Stimulated activated memory B cell treated with anti-CD40 and anti-IgM and Interleukin-4, amounts not matched to agents 10 μg/mL and 1 μg/mL and 100 μg/mL, for 72 hours (primary cell): Measurements from ENCODE around the gene TAF3.

Experiments used
- ATAC-seq: fragments of 150-1000 bp; cut with Tn5 transposase; 2 replicates; pipeline ENCODE4 v1.10.0; 2021
- H3K27ac Mint-ChIP-seq: one replicate; pipeline ENCODE4 v1.8.0; 2022; ENCODE audit warnings: mild to moderate bottlenecking, mixed read lengths
- H3K27me3 Mint-ChIP-seq: one replicate; pipeline ENCODE4 v1.8.0; 2022; ENCODE audit warnings: mixed read lengths
- H3K36me3 Mint-ChIP-seq: one replicate; pipeline ENCODE4 v1.8.0; 2022; ENCODE audit warnings: mixed read lengths
- H3K4me1 Mint-ChIP-seq: one replicate; pipeline ENCODE4 v1.8.0; 2022; ENCODE audit warnings: mixed read lengths
- H3K4me3 Mint-ChIP-seq: one replicate; pipeline ENCODE4 v1.8.0; 2022; ENCODE audit warnings: mild to moderate bottlenecking, moderate library complexity, mixed read lengths
- H3K9me3 Mint-ChIP-seq: one replicate; pipeline ENCODE4 v1.8.0; 2022; ENCODE audit warnings: mixed read lengths

TAF3 gene

DNA sequence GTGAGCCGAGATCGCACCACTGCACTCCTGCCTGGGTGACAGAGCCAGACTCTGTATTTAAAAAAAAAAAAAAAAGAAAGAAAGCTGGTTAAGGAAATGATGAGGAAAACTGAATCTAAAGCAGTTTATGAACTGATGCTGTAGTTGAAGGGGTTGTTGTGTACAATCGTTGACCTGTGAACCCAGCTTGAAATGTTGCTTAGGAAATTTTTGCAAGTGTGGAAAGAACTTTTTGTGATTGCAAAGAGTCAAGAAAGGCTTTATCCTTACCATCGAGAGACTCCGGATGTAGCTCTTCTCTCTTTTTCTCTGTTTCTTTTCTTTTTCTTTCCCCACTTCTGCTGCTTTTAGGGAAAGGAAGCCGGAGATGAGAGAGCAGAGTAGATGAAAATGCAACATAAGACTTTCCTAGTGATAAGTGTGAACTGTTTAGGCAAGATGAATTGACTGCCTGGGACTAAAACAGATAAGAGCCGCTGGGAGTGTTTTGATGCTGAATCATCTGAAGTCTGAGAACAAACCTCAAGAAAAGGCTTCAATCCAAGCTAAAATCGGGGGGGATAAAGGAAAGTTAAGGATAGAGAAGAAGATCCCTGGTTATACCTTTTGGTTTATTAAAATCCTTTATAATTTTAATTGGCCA lies 69.0 kb downstream of the TAF3 start:
- Mint-ChIP-seq H3K4me3 (no peak overlapping the region), H3K36me3 (peaks cover 15% of the 10 kb centered on the region), H3K27me3 (no peaks in the 10 kb centered on the region), H3K9me3 (no peaks in the 10 kb centered on the region), H3K4me1 (peaks cover 29% of the 10 kb centered on the region), H3K27ac (no peak overlapping the region)
- ATAC-seq = no peak

DNA sequence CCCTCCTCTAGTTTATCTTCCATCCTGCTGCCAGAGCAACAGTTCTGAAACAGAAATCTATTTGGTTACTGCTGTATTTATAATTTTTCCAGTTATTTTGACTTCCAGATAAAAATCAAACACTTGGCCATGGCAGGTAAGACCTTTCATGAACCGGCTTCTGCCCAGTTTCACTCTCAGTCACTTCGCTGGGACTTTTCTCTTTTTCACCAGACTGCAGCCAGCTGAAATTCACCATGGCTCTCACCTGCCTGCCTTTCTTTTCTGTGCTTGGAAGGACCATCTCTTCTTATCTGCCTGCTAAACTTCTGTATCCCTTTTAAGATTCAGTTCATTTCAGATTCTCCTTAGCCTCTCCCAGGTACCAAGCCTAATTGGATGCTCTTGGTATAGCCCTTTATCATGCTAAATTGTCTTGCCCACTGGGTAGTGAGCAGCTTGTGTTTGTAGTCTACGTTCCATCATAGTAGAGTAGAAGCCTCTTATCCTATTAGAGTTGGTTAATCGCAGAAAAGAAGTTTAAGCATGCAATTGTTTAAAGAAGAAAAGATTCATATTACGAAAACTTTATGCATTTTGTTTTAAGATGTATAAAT lies 71.7 kb downstream of the TAF3 start:
- Mint-ChIP-seq H3K4me1 (peaks cover 32% of the 10 kb centered on the region), H3K4me3 (no peak overlapping the region), H3K27ac (no peak overlapping the region), H3K9me3 (no peaks in the 10 kb centered on the region), H3K36me3 (peaks cover 26% of the 10 kb centered on the region), H3K27me3 (no peaks in the 10 kb centered on the region)
- no peak for ATAC-seq

DNA sequence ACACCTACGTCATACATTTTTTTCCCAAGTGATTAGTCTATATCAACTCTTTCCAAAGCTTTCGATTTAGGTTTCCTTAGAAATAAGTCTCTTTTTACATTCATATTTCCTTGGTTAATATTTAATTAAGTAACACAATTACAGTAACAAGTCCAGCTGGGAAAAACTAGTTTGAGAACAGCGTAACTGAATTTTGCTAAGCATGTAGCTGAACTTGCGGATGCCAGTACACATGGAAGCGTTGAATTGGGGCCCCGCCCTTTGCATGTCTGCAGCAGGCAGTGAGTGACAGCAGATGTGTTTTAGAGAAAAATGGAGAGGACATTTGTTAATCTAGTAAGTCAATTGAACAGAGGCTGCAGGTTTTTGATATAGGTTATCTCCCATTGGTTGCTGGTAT lies 72.5 kb downstream of the TAF3 start:
- no peak for ATAC-seq
- peaks cover 20% of the 10 kb centered on the region for H3K36me3 Mint-ChIP-seq
- no peak overlapping the region for H3K4me3 Mint-ChIP-seq
- H3K9me3 Mint-ChIP-seq = no peaks in the 10 kb centered on the region
- no peak overlapping the region for H3K27ac Mint-ChIP-seq
- H3K27me3 Mint-ChIP-seq = no peaks in the 10 kb centered on the region
- H3K4me1 Mint-ChIP-seq = peaks cover 26% of the 10 kb centered on the region

DNA sequence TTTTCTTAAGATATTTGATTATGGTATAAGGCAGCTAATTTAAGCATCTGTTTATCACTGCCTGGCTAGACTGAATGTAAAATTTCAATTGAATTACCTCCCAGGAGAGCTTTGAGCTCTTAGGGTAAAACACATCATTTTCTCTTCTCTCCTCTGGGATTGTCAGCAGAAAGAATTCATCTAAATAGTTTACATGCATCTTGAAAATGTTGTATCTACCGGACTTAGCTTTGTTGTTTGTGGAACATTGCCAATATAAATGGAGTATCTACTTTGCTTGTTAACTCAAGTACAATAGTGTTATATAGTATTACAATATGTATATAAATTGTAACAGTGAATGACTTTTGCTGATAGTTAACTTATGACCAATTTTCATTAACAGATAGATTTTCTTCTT lies 73.3 kb downstream of the TAF3 start:
- ATAC-seq = no peak
- peaks cover 23% of the 10 kb centered on the region for H3K36me3 Mint-ChIP-seq
- no peaks in the 10 kb centered on the region for H3K27me3 Mint-ChIP-seq
- H3K4me3 Mint-ChIP-seq = no peak overlapping the region
- peaks cover 26% of the 10 kb centered on the region for H3K4me1 Mint-ChIP-seq
- no peak overlapping the region for H3K27ac Mint-ChIP-seq
- no peaks in the 10 kb centered on the region for H3K9me3 Mint-ChIP-seq

DNA sequence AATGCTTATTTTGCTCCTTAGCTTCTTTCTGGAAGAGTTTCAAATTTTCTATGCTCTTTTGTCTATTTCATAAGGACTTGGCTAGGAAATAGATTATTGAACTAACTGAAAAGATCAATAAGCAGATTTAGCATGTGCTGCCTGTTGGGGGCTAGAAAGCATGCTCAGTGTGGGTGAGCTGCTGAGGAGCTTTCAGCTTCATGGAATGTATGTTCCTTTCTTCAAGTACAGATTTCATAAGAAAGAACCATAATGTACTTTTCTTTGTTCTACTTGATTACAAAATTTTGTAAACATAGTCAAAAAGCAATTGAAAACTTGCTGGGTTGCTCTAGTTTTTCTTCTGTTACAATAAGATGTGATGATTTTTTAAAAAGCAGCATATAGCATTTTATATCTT lies 73.8 kb downstream of the TAF3 start:
- H3K36me3 Mint-ChIP-seq = peaks cover 28% of the 10 kb centered on the region
- no peak for ATAC-seq
- no peak overlapping the region for H3K27ac Mint-ChIP-seq
- peaks cover 26% of the 10 kb centered on the region for H3K4me1 Mint-ChIP-seq
- H3K4me3 Mint-ChIP-seq = no peak overlapping the region
- no peaks in the 10 kb centered on the region for H3K27me3 Mint-ChIP-seq
- no peaks in the 10 kb centered on the region for H3K9me3 Mint-ChIP-seq

DNA sequence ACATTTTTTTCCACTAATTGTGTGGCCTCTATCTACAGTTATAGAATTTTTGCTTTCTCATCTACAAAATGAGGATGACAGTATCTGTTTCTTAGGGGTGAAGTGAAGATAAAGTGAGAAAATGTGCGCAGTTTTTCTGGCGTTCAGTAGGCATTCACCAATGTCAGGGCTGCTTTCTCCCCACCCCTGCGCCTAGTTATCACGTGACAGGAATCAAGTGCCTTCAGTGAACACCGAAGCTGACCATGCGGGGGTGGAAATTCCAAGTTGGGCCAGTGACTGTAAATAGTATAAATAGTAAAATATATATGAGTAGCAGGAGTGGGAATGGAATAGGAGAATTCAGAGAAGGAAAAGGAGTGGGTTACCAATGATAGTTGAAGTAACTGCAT lies 77.4 kb downstream of the TAF3 start:
- peaks cover 47% of the 10 kb centered on the region for H3K36me3 Mint-ChIP-seq
- H3K4me1 Mint-ChIP-seq = peaks cover 15% of the 10 kb centered on the region
- H3K4me3 Mint-ChIP-seq = no peak overlapping the region
- ATAC-seq = no peak
- H3K27me3 Mint-ChIP-seq = no peaks in the 10 kb centered on the region
- H3K27ac Mint-ChIP-seq = no peak overlapping the region
- H3K9me3 Mint-ChIP-seq = no peaks in the 10 kb centered on the region

DNA sequence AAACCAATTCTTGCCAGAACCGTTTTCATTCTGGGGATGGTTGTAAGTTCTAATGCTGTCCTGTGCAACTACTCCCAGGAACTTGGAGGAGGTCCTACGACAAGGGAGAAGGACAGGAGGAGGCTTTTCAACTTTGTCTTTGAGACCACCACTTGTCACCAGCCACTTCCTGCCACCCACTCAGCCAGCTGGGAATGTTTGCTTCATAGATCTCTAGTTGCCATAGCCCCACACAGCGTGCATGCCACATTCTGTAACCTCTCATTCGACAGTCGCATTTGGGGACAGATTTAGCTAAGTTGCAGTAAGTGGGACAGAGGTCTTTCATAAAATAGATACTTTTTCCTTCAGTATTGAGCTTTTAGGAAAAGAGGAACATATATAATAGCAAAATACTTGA lies 78.0 kb downstream of the TAF3 start:
- no peak for ATAC-seq
- Mint-ChIP-seq H3K27ac (no peak overlapping the region), H3K4me1 (peaks cover 15% of the 10 kb centered on the region), H3K9me3 (no peaks in the 10 kb centered on the region), H3K36me3 (peaks cover 47% of the 10 kb centered on the region), H3K27me3 (no peaks in the 10 kb centered on the region), H3K4me3 (no peak overlapping the region)

DNA sequence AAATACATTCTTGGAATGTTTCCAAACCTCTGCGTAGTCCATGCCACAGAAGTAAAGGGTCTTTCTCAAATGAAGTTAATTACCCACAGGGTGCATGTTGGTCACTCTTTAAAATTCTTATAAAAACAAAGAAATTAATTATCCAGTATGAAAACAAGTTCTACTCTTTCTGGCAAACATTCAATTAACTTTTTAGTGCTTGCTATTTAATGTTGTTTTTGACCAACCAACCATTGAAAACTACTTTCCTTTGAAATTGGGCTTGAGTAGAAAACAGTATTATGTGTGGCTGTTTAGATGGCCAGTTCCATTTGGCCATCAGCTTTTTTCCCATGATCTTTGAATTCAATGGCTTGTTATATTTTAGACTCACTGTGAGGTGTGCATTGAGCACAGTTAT lies 83.0 kb downstream of the TAF3 start:
- no peak for ATAC-seq
- H3K4me1 Mint-ChIP-seq = peaks cover 16% of the 10 kb centered on the region
- no peaks in the 10 kb centered on the region for H3K9me3 Mint-ChIP-seq
- H3K27ac Mint-ChIP-seq = no peak overlapping the region
- no peak overlapping the region for H3K4me3 Mint-ChIP-seq
- peaks cover 49% of the 10 kb centered on the region for H3K36me3 Mint-ChIP-seq
- H3K27me3 Mint-ChIP-seq = no peaks in the 10 kb centered on the region

DNA sequence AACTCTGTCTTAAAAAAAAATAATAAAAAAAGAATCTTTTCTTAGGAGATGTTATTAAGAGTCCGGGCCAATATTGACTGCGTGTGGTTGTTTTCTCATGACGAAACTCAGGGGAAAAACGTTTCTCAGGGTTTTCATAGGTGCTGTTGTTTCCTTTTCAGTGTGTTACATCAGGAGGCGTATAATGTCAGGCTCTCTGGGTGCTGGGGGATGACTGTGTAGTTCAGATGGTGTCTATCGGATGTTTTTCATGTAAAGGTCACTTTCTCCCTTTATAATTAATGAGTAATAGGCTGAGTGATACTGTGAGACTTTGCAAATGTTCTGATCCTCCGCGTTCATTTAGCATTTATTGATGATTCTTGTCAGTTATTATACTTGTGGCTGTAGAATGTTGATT lies 84.1 kb downstream of the TAF3 start:
- H3K36me3 Mint-ChIP-seq = peaks cover 39% of the 10 kb centered on the region
- H3K27me3 Mint-ChIP-seq = no peaks in the 10 kb centered on the region
- H3K4me3 Mint-ChIP-seq = no peak overlapping the region
- peaks cover 17% of the 10 kb centered on the region for H3K4me1 Mint-ChIP-seq
- no peak overlapping the region for H3K27ac Mint-ChIP-seq
- no peaks in the 10 kb centered on the region for H3K9me3 Mint-ChIP-seq
- ATAC-seq = no peak

DNA sequence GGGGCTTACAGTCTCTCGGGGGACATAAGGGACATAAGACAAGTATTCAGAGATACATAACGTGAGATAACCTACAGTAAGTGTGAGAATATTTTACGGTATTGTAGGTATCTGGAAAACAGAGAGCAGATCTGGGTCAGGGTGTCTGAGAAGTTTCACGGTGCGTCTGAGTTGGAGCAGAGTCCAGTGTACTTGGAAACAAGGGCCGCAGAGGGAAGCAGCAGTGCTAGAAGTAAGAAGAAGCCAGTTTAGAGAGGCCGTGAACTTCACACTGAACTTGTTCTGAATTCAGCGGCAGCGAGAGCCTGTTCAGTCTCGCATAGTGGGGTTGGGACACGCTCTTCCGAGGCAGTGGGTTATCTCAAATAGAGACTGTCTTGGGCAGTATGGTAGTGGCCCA lies 85.5 kb downstream of the TAF3 start:
- no peak for ATAC-seq
- H3K4me1 Mint-ChIP-seq = peaks cover 20% of the 10 kb centered on the region
- no peaks in the 10 kb centered on the region for H3K9me3 Mint-ChIP-seq

DNA sequence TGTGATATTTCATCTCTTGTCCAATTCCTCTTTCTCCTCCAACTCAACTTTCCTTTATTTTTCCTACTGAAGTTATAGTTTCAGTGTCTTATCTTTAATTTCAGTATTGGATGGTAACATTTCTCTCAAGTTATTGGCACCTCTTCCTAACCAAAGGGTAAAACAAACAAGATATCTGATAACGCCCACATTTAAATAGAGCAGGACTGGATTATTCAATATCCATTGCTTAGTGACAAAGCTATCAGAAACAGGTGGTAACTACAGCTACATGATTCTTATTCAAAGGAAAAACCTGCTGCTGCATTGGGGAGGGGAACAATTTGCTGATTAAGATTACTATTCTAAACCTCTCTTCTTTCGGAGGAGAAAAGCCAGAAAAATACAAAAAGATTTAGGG lies 87.8 kb downstream of the TAF3 start:
- no peak for ATAC-seq
- H3K4me1 Mint-ChIP-seq = peaks cover 25% of the 10 kb centered on the region
- no peaks in the 10 kb centered on the region for H3K9me3 Mint-ChIP-seq
- H3K4me3 Mint-ChIP-seq = no peak overlapping the region
- no peak overlapping the region for H3K27ac Mint-ChIP-seq
- peaks cover 25% of the 10 kb centered on the region for H3K36me3 Mint-ChIP-seq
- H3K27me3 Mint-ChIP-seq = no peaks in the 10 kb centered on the region

More for the DNA sequence above, 85.5 kb downstream of the TAF3 start:
- Mint-ChIP-seq H3K27me3 (no peaks in the 10 kb centered on the region), H3K4me3 (no peak overlapping the region), H3K36me3 (peaks cover 33% of the 10 kb centered on the region), H3K27ac (no peak overlapping the region)

DNA sequence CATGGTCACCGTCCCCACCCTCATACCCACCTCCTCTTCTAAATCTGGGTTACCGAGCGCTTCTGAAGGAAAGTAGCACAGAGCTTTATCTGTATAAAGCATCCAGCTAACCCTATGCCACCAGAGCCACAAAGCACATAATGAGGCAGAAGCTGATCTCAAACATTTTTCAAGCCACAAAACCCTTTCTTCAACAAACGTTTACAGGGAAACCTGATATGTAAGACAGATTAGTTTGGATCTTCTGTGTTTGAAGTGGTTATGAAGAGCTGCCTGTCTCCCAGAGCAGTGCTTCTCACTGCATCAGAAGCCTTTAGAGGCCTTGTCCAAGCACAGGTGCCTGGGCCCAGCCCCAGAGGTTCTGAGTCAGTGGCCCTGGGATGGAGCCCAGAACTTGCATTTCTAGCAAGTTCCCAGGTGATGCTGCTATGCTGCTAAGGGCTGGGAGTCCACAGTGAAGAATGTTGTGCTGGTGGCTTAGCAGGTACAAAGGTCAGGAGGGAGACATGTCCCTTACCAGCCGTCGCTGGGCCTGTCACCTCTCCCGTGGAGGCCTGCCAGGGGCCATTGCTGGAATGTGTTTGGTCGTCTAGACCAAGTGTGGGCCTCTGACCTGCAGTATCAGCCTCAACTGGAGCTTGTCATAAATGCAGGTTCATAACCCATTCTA lies 90.4 kb downstream of the TAF3 start:
- no peaks in the 10 kb centered on the region for H3K9me3 Mint-ChIP-seq
- no peak for ATAC-seq
- H3K4me3 Mint-ChIP-seq = no peak overlapping the region
- H3K36me3 Mint-ChIP-seq = peaks cover 18% of the 10 kb centered on the region
- peaks cover 30% of the 10 kb centered on the region for H3K4me1 Mint-ChIP-seq
- no peak overlapping the region for H3K27ac Mint-ChIP-seq
- H3K27me3 Mint-ChIP-seq = no peaks in the 10 kb centered on the region

DNA sequence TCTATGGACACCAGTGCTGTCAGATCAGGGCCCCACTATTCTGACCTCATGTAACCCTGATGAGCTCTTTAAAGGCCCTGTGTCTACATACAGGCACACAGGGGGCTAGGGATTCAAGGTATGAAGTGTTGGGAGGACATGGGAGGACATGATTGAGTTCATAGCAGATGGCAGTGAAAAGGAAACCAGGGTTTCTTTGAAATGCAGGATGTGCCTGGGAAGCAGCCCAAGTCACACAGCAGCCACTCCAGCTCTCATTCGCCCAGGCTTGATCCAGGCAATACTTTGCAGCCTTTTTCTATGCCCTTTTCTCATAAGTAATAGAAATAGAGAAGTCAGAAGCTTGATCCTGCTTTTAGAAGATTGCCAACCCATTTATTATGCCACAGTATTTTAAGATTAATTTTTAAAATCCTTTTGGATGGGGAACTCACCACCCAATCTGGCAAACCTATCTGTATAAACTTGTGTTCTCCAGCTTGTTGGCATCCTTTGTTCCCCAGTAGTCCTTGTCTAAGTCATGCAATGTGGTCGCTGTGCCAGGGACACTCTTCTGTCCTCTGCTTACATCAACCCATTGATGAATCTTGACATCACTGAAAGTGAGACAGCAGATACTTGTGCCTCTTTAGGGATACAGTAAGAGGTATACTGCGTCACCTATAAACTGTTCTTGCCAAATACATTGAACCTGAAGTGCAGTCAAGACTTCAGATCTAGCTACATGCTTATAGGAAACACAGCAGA lies 95.0 kb downstream of the TAF3 start:
- no peaks in the 10 kb centered on the region for H3K36me3 Mint-ChIP-seq
- no peak for ATAC-seq
- no peaks in the 10 kb centered on the region for H3K27me3 Mint-ChIP-seq
- no peak overlapping the region for H3K27ac Mint-ChIP-seq
- peaks cover 10% of the 10 kb centered on the region for H3K4me1 Mint-ChIP-seq
- H3K4me3 Mint-ChIP-seq = no peak overlapping the region
- no peaks in the 10 kb centered on the region for H3K9me3 Mint-ChIP-seq

DNA sequence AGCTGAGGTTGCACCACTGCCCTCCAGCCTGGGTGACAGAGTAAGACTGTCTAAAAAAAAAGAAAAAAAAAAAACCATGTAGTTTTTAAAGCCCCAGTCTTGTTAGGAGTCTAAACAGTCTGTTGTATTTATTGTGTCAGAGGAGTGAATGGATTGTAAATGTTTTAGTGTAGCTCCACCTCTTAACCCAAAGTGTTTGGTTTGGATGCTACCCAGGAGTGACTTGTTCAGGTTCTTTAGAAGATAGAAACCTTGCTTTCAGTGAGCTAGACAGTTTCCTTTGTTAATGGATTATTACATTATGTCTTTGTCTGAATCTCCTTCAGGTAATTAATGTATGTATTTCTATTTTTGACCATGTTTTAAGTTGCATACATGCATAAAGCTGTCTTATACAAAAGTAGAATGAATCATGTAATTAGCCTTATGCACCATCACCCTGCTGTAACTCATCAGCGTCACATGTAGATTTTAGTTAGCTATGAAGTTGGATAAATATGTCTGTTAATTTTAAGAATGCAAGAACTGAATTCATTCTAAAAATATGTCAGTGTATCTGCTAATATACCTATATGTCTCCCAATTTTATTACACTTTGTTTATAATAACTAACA lies 97.7 kb downstream of the TAF3 start:
- H3K27ac Mint-ChIP-seq = no peak overlapping the region
- H3K4me3 Mint-ChIP-seq = no peak overlapping the region
- H3K4me1 Mint-ChIP-seq = peaks cover 6% of the 10 kb centered on the region
- H3K27me3 Mint-ChIP-seq = no peaks in the 10 kb centered on the region
- no peak for ATAC-seq
- H3K36me3 Mint-ChIP-seq = no peaks in the 10 kb centered on the region
- no peaks in the 10 kb centered on the region for H3K9me3 Mint-ChIP-seq

DNA sequence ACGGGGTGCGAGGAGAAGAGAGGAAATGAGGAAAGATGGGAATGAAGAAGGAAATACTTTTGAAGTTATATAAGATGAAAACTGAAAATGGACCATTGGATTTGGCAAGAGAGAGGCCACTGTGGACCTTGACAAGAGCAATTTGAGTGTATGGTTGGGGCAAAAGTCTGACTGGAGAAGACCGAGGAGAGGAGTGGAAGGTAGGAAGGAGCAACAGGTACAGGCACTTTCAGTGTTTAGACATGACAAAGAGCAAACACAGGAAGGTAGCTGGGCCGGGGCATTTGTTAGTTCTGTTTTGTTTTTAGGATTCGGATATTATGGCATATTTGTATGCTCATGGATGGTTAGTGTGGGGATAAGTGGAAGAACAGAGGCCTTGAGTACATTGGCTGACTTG lies 99.4 kb downstream of the TAF3 start:
- H3K4me1 Mint-ChIP-seq = no peaks in the 10 kb centered on the region
- H3K36me3 Mint-ChIP-seq = no peaks in the 10 kb centered on the region
- no peak overlapping the region for H3K27ac Mint-ChIP-seq
- no peak for ATAC-seq
- no peaks in the 10 kb centered on the region for H3K27me3 Mint-ChIP-seq
- no peak overlapping the region for H3K4me3 Mint-ChIP-seq
- H3K9me3 Mint-ChIP-seq = no peaks in the 10 kb centered on the region
